Vagina (tissue), 2 donors: ENCODE data around the gene TDRKH.

ENCODE experiments used
- POLR2A ChIP-seq, 2 donors: fragments of 450-650 bp; IDR thresholded peaks; one replicate each; pipeline ENCODE4 v1.6.1; 2017; ENCODE audit warnings: antibody characterized with exemption in 2 of 2, mild to moderate bottlenecking in 2 of 2, moderate library complexity in 2 of 2
- POLR2AphosphoS5 ChIP-seq, 2 donors: sonication (generic); formaldehyde crosslinking; IDR thresholded peaks; one replicate each; pipeline ENCODE4 v1.9.0; 2017; ENCODE audit warnings: antibody characterized with exemption in 2 of 2, mild to moderate bottlenecking in 2 of 2, low read depth in 1 of 2; ENCODE audit not compliant: insufficient read depth in 1 of 2
- TF ChIP-seq, protein P1 (sequence below), 3 experiments: fragments of 450-650 bp in 2 of 3; fragments of 200-600 bp in 1 of 3; sonication (generic) in 1 of 3; IDR thresholded peaks; one replicate each; pipeline ENCODE4 v1.5.1; 2017 to 2019; ENCODE audit warnings: antibody characterized with exemption in 3 of 3, mild to moderate bottlenecking in 2 of 3, moderate library complexity in 2 of 3

DNA sequence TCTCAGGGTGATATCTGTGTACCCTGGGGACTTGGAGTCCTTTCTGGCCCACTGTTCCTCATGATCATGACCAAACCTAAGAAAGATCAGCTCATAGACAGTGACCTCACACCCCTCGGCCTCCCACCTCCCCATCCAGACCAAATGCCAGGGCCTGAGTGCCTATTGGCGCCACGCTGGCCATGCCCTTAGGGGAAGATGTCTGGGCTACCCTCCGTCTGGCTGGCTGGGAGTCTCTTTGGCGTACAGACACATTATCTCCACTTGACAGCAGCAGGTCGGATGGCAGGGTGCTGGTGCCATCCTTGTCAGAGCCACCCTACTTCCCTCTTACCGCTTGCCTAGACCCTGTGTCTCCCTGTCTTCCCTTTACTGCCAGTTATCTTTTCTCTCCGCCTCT, 32.9 kb upstream of the TDRKH start:
- TF ChIP-seq, protein P1, sequence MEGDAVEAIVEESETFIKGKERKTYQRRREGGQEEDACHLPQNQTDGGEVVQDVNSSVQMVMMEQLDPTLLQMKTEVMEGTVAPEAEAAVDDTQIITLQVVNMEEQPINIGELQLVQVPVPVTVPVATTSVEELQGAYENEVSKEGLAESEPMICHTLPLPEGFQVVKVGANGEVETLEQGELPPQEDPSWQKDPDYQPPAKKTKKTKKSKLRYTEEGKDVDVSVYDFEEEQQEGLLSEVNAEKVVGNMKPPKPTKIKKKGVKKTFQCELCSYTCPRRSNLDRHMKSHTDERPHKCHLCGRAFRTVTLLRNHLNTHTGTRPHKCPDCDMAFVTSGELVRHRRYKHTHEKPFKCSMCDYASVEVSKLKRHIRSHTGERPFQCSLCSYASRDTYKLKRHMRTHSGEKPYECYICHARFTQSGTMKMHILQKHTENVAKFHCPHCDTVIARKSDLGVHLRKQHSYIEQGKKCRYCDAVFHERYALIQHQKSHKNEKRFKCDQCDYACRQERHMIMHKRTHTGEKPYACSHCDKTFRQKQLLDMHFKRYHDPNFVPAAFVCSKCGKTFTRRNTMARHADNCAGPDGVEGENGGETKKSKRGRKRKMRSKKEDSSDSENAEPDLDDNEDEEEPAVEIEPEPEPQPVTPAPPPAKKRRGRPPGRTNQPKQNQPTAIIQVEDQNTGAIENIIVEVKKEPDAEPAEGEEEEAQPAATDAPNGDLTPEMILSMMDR (IDR thresholded peaks at IDR 0.05) = no peak
- no peak for TF ChIP-seq POLR2A (IDR thresholded peaks at IDR 0.05)
- TF ChIP-seq POLR2AphosphoS5 (IDR thresholded peaks at IDR 0.05; ENCODE audit: insufficient read depth in 1 of 2, low read depth in 1 of 2) = no peak
